Panc1 (cell line): ENCODE data around the gene KCNMA1. TPM values are rescaled to one million over a fixed set of nuclear protein-coding genes. Genes with fewer than 3 reads are reported as not detected.

Experiments
- ATAC-seq: fragments of 200-7000 bp; cut with Tn5 transposase; 2 replicates; pipeline ENCODE4 v1.9.1; 2020; ENCODE audit warnings: mild to moderate bottlenecking, moderate library complexity
- BruUV-seq: library from RNA; stranded (reverse); fragments of 400-500 nt; replicated peaks from 2 replicates; lab custom pipeline; 2021; lab: Mats Ljungman, UMichigan
- CTCF ChIA-PET: fragments of 300-600 bp; sonication (Branson Sonifier 250); formaldehyde crosslinking; loops from one replicate; lab custom pipeline; 2022; ENCODE audit warnings: antibody characterized with exemption; lab: Charles Lee
- POLR2A ChIA-PET: fragments of 300-600 bp; sonication (Branson Sonifier 250); formaldehyde crosslinking; loops from one replicate; lab custom pipeline; 2022; ENCODE audit warnings: antibody characterized with exemption; lab: Charles Lee
- DNase-seq: peaks from one replicate; pipeline ENCODE4 v3.0.0-alpha.2; 2010; ENCODE audit warnings: low read depth, low spot score
- H3K27ac ChIP-seq: 2 replicates; pipeline ENCODE4 v1.5.1; 2011; ENCODE audit warnings: mild to moderate bottlenecking, low read length, inconsistent platforms
- H3K27me3 ChIP-seq: fragments of 200-500 bp; sonication (Bioruptor generic); 2 replicates; pipeline ENCODE4 v1.6.0; 2014; ENCODE audit warnings: low read length, inconsistent platforms; ENCODE audit not compliant: control insufficient read depth, insufficient read depth
- H3K36me3 ChIP-seq: fragments of 200-500 bp; sonication (Bioruptor generic); 2 replicates; pipeline ENCODE4 v1.5.1; 2014; ENCODE audit warnings: inconsistent platforms, mild to moderate bottlenecking, low read length, moderate library complexity; ENCODE audit not compliant: control insufficient read depth, insufficient read depth
- H3K4me1 ChIP-seq: 2 replicates; pipeline ENCODE4 v1.5.1; 2011; ENCODE audit warnings: inconsistent platforms, mild to moderate bottlenecking, low read length, moderate library complexity; ENCODE audit not compliant: control insufficient read depth, insufficient read depth
- H3K4me3 ChIP-seq, 2 experiments: 2 replicates each; pipeline ENCODE4 v1.5.1; 2011 to 2012; ENCODE audit warnings: low read depth in 2 of 2, low read length in 2 of 2, mild to moderate bottlenecking in 2 of 2, inconsistent platforms in 1 of 2, moderate library complexity in 1 of 2
- H3K9me3 ChIP-seq: fragments of 200-500 bp; sonication (Bioruptor generic); 2 replicates; pipeline ENCODE4 v1.5.1; 2014; ENCODE audit warnings: low read depth, mild to moderate bottlenecking, inconsistent platforms, low read length, moderate library complexity; ENCODE audit not compliant: control insufficient read depth, insufficient read depth
- CTCF ChIP-seq: fragments of 450-650 bp; IDR thresholded peaks from 2 replicates; pipeline ENCODE4 v1.5.1; 2017; ENCODE audit warnings: mild to moderate bottlenecking
- POLR2AphosphoS5 ChIP-seq: IDR thresholded peaks from 2 replicates; pipeline ENCODE4 v1.6.1; 2012; ENCODE audit warnings: mild to moderate bottlenecking, low read depth, low read length, moderate library complexity
- REST ChIP-seq, 2 experiments: IDR thresholded peaks; 2 replicates each; pipeline ENCODE4 v1.6.1; 2011 to 2012; ENCODE audit warnings: low read depth in 2 of 2, control low read depth in 1 of 2, low read length in 1 of 2, mild to moderate bottlenecking in 1 of 2, moderate library complexity in 1 of 2; ENCODE audit not compliant: insufficient read depth in 1 of 2
- SIN3A ChIP-seq: IDR thresholded peaks from 2 replicates; pipeline ENCODE4 v1.6.1; 2012; ENCODE audit warnings: low read depth, mild to moderate bottlenecking, low read length, moderate library complexity, borderline replicate concordance; ENCODE audit not compliant: insufficient read depth
- TCF7L2 ChIP-seq: IDR thresholded peaks from 2 replicates; pipeline ENCODE4 v1.6.1; 2011; ENCODE audit warnings: mild to moderate bottlenecking, low read depth, low read length, inconsistent platforms
- in situ Hi-C: cut with HindIII; loops from 2 replicates; pipeline ENCODE4 v1.10.0; 2016; ENCODE audit warnings: low sequenced_read_pairs, low pct_unique_long_range_greater_than_20kb
- intact Hi-C: fragments of 100-400 bp; cut with micrococcal nuclease; formaldehyde crosslinking; loops from one replicate; pipeline ENCODE4 v1.10.0; 2022; ENCODE audit not compliant: unreplicated experiment
- total RNA-seq: library from RNA; stranded (reverse); gene quantifications from one replicate; pipeline ENCODE4 v1.2.1, GENCODE V29; 2021; ENCODE audit not compliant: unreplicated experiment

Gene KCNMA1
- total RNA-seq, 1 experiment from 2014 or later, result 91.9 TPM

- no peaks in the 10 kb centered on the region for H3K36me3 ChIP-seq
- no peaks in the 10 kb centered on the region for H3K9me3 ChIP-seq
- ChIA-PET CTCF (no interaction called here), POLR2A (no interaction called here)
- no peaks in the 10 kb centered on the region for H3K27me3 ChIP-seq
- no peak for ATAC-seq
- in situ Hi-C loops, result no loop called here
- H3K27ac ChIP-seq, result no peak overlapping the region
- no peak for DNase-seq
- H3K4me3 ChIP-seq, result no peak overlapping the region
- BruUV-seq, result no TSS peak
- intact Hi-C loops, result no loop called here
- H3K4me1 ChIP-seq, result peaks cover 19% of the 10 kb centered on the region
- TF ChIP-seq REST (IDR thresholded peaks at IDR 0.05; ENCODE audit: insufficient read depth in 1 of 2, low read depth in 2 of 2, low read length in 1 of 2) (no peak), CTCF (no peak), POLR2AphosphoS5 (no peak), TCF7L2 (no peak), SIN3A (no peak)
These were observed 162.1 kb downstream of the KCNMA1 start for GRCh38 chr10:77475522-77475921.

- no peaks in the 10 kb centered on the region for H3K36me3 ChIP-seq
- no peak overlapping the region for H3K4me3 ChIP-seq
- ChIA-PET POLR2A (no interaction called here), CTCF (no interaction called here)
- no peaks in the 10 kb centered on the region for H3K9me3 ChIP-seq
- in situ Hi-C loops, result no loop called here
- ATAC-seq (no peak), DNase-seq (no peak)
- no peaks in the 10 kb centered on the region for H3K27me3 ChIP-seq
- TF ChIP-seq POLR2AphosphoS5 (no peak), CTCF (no peak), SIN3A (no peak), TCF7L2 (no peak), REST (IDR thresholded peaks at IDR 0.05; ENCODE audit: insufficient read depth in 1 of 2, low read depth in 2 of 2, low read length in 1 of 2) (no peak)
- intact Hi-C loops, result no loop called here
- no TSS peak for BruUV-seq
- no peak overlapping the region for H3K27ac ChIP-seq
- H3K4me1 ChIP-seq, result peaks cover 14% of the 10 kb centered on the region
These were observed 162.7 kb downstream of the KCNMA1 start for GRCh38 chr10:77474939-77475338.
